Measurements from ENCODE around the gene THAP7. TPM values are rescaled to one million over a fixed set of nuclear protein-coding genes. Genes with fewer than 3 reads are reported as not detected.

Gene THAP7
- total and polyA plus RNA-seq, 2 of the 13 experiments (the other 11 are each of a cell fraction or from before 2014, with no cell fraction given) = 13.0 to 25.5 TPM

DNA sequence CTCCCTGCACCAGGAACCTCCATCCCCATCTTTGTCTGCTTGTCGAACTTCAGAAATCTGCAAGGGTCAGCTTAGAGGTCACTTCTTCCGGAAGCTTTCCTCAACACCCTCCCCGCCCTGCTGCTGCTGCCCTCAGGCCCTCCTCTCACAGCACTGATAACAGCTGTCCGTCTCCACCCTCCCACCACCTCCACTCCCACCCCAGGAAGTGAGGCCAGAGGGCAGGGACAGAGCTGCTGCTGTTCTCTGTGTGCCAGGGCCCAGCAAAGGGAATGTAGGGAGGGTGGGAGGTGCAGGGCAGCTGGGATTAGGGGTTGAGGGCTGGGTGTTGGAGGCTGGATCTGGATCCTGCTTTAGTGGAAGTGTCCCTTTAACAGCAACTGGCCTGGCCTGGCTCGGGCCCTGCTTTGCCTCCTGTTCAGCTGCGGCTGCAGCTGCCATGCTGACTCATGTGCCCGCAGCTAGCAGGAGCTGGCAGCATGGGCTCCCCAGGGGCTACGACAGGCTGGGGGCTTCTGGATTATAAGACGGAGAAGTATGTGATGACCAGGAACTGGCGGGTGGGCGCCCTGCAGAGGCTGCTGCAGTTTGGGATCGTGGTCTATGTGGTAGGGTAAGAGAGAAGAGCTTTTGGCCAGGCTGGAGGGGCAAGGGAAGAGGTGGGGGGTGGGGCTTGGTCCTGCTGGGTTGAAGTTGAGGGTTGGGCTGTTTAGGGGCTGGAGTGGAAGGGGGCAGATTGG lies 13.0 kb upstream of the THAP7 start, which contains the start of gene P2RX6 (continued):
- TF ChIP-seq ZNF225 (CRISPR knock-in tag; IDR thresholded peaks at IDR 0.05) (no peak), EHMT2 (IDR thresholded peaks at IDR 0.05; ENCODE audit: borderline replicate concordance, low read depth, low read length) (no peak), ZNF501 (CRISPR knock-in tag; IDR thresholded peaks at IDR 0.05) (no peak), ZNF720 (CRISPR knock-in tag; IDR thresholded peaks at IDR 0.05) (no peak), ZNF205 (CRISPR knock-in tag; IDR thresholded peaks at IDR 0.05) (no peak), SSRP1 (CRISPR knock-in tag; IDR thresholded peaks at IDR 0.05) (no peak), SAFB2 (CRISPR knock-in tag; IDR thresholded peaks at IDR 0.05; ENCODE audit: borderline replicate concordance, low read depth) (no peak), ZFP37 (CRISPR knock-in tag; IDR thresholded peaks at IDR 0.05; ENCODE audit: borderline replicate concordance) (no peak), PPARG (CRISPR knock-in tag; conservative IDR thresholded peaks at IDR 0.05) (0 out of 2 replicates have a peak, but pooled peaks have one; percentile 9), ZMYM3 (CRISPR knock-in tag; IDR thresholded peaks at IDR 0.05) (peak; percentile 59; the same call in 1 of the 2 replicates), RNF2 (conservative IDR thresholded peaks at IDR 0.05; ENCODE audit: low read depth) (no peak), KDM1A (CRISPR knock-in tag; IDR thresholded peaks at IDR 0.05) (no peak), ZNF34 (CRISPR knock-in tag; IDR thresholded peaks at IDR 0.05; ENCODE audit: borderline replicate concordance) (no peak), GFI1 (CRISPR knock-in tag; IDR thresholded peaks at IDR 0.05; ENCODE audit: borderline replicate concordance) (0 out of 2 replicates have a peak, but pooled peaks have one; percentile 29), ZKSCAN5 (CRISPR knock-in tag; IDR thresholded peaks at IDR 0.05) (peak; percentile 90), TMF1 (CRISPR knock-in tag; IDR thresholded peaks at IDR 0.05; ENCODE audit: low read depth) (no peak), ZNF891 (CRISPR knock-in tag; IDR thresholded peaks at IDR 0.05) (no peak), CEBPB (IDR thresholded peaks at IDR 0.05; ENCODE audit: borderline replicate concordance, low read depth, low read length) (no peak), NCOA5 (CRISPR knock-in tag; IDR thresholded peaks at IDR 0.05) (no peak), NR1H2 (CRISPR knock-in tag; IDR thresholded peaks at IDR 0.05; ENCODE audit: borderline replicate concordance, low read depth) (no peak)
- TF ChIP-seq, protein P1, sequence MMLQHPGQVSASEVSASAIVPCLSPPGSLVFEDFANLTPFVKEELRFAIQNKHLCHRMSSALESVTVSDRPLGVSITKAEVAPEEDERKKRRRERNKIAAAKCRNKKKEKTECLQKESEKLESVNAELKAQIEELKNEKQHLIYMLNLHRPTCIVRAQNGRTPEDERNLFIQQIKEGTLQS (CRISPR knock-in tag; IDR thresholded peaks at IDR 0.05) = no peak
- TF ChIP-seq, protein P2, sequence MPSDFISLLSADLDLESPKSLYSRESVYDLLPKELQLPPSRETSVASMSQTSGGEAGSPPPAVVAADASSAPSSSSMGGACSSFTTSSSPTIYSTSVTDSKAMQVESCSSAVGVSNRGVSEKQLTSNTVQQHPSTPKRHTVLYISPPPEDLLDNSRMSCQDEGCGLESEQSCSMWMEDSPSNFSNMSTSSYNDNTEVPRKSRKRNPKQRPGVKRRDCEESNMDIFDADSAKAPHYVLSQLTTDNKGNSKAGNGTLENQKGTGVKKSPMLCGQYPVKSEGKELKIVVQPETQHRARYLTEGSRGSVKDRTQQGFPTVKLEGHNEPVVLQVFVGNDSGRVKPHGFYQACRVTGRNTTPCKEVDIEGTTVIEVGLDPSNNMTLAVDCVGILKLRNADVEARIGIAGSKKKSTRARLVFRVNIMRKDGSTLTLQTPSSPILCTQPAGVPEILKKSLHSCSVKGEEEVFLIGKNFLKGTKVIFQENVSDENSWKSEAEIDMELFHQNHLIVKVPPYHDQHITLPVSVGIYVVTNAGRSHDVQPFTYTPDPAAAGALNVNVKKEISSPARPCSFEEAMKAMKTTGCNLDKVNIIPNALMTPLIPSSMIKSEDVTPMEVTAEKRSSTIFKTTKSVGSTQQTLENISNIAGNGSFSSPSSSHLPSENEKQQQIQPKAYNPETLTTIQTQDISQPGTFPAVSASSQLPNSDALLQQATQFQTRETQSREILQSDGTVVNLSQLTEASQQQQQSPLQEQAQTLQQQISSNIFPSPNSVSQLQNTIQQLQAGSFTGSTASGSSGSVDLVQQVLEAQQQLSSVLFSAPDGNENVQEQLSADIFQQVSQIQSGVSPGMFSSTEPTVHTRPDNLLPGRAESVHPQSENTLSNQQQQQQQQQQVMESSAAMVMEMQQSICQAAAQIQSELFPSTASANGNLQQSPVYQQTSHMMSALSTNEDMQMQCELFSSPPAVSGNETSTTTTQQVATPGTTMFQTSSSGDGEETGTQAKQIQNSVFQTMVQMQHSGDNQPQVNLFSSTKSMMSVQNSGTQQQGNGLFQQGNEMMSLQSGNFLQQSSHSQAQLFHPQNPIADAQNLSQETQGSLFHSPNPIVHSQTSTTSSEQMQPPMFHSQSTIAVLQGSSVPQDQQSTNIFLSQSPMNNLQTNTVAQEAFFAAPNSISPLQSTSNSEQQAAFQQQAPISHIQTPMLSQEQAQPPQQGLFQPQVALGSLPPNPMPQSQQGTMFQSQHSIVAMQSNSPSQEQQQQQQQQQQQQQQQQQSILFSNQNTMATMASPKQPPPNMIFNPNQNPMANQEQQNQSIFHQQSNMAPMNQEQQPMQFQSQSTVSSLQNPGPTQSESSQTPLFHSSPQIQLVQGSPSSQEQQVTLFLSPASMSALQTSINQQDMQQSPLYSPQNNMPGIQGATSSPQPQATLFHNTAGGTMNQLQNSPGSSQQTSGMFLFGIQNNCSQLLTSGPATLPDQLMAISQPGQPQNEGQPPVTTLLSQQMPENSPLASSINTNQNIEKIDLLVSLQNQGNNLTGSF (CRISPR knock-in tag; IDR thresholded peaks at IDR 0.05) = no peak
- TF ChIP-seq, protein P3, sequence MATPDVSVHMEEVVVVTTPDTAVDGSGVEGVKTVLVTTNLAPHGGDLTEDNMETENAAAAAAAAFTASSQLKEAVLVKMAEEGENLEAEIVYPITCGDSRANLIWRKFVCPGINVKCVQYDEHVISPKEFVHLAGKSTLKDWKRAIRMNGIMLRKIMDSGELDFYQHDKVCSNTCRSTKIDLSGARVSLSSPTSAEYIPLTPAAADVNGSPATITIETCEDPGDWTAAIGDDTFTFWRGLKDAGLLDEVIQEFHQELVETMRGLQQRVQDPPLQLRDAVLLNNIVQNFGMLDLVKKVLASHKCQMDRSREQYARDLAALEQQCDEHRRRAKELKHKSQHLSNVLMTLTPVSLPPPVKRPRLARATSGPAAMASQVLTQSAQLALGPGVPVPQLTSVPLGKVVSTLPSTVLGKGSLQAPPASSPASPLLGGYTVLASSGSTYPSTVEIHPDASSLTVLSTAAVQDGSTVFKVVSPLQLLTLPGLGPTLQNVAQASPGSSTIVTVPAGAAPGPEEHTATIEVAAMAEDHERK (CRISPR knock-in tag; IDR thresholded peaks at IDR 0.05; ENCODE audit: low read depth) = no peak
- TF ChIP-seq, protein P4, sequence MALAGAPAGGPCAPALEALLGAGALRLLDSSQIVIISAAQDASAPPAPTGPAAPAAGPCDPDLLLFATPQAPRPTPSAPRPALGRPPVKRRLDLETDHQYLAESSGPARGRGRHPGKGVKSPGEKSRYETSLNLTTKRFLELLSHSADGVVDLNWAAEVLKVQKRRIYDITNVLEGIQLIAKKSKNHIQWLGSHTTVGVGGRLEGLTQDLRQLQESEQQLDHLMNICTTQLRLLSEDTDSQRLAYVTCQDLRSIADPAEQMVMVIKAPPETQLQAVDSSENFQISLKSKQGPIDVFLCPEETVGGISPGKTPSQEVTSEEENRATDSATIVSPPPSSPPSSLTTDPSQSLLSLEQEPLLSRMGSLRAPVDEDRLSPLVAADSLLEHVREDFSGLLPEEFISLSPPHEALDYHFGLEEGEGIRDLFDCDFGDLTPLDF (CRISPR knock-in tag; IDR thresholded peaks at IDR 0.05) = no peak
